ENCODE results near the gene VPS33A. TPM values are rescaled to one million over a fixed set of nuclear protein-coding genes. Genes with fewer than 3 reads are reported as not detected.
"Not testable (repeated sequence)": the region's sequence is repeated elsewhere in the genome, so short reads cannot be mapped to it uniquely, and the experiment has no call there.

The VPS33A gene
- total RNA-seq = 10.7 TPM

DNA sequence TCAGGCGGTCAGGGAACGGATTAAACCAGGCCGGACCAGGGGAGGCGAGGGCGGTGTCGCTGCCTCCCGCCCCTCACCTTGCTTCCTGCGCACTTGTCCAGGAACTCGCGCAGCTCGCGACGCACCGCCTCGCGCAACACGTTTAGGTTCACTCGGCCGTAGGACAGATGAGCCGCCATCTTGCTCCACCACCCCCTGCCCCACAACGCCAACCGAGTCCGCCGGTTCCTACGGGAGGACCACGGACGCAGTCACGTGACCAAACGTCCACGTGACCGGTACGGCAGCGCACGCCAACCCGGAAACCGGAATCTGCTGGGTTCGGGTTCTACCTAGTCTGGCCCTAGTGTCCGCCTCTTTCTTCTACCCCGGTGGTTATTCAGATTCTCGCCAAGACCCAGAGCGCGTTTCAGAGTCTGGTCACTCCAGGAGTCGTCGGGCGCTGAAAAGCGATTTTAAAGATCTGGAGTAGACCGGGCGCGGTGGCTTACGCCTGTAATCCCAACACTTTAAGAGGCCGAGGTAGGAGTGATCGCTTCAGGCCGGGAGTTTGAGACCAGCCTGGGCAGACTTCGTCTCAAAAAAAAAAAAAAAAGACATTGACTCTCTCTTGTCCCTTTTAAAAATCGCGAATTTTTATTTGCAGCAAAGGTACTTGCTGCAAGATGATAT is at the start of gene VPS33A:
Gene VPS33A (minus strand): TSS at position 265 of the 672 bp plus-strand sequence. CDS start 86 bp downstream, at position 179.
- ATAC-seq = peak; percentile 93

DNA sequence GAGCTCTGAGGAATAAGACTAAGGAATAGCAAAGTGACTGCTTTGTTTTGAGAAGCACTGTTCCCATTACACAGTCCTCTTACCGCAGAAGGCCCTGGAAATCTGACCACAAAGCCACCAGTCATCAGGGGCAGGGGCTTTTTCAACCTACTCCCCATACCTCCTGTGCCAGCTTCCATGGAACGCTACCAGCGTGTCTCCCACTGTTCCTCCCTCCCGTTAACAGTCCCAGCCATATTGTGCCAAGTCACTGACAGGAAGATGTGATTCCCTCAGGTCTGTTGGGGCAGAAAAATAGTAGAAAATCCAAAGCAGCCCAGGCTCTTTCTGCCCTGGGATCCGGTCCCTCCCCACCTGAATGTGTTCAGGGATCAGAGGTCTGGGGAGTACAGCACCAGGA is 46.6 kb upstream of the VPS33A start:
- ATAC-seq = no peak

GRCh38 chr12:122311696-122312095 is 45.4 kb upstream of the VPS33A start:
- no peak for ATAC-seq

- ATAC-seq = no peak
These were observed 44.5 kb upstream of the VPS33A start for GRCh38 chr12:122310626-122311333.

- no peak for ATAC-seq
These were observed 43.3 kb upstream of the VPS33A start for GRCh38 chr12:122309564-122310121.

- ATAC-seq = no peak
These were observed 42.5 kb upstream of the VPS33A start for GRCh38 chr12:122308811-122309210.

DNA sequence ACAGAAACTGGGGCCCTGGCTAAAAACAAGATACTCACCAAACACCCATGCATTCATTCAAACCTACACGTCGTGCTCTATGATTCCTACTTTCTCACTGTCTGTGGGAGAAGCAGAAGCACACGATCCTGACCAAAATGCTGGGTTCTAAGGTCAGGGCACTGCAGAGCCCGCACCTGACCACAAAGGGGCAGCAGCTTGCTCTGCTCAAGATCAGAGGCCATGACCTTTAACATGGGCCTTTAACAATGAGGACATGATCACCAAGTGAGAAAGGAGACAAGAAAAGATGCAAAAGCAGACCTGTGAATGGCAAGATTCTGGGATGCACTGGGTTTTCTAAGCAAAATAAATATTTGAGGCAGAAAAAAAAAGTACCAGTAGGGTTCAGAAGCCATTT is 40.1 kb upstream of the VPS33A start:
- no peak for ATAC-seq

GRCh38 chr12:122304924-122305323 is 38.6 kb upstream of the VPS33A start:
- ATAC-seq = no peak

DNA sequence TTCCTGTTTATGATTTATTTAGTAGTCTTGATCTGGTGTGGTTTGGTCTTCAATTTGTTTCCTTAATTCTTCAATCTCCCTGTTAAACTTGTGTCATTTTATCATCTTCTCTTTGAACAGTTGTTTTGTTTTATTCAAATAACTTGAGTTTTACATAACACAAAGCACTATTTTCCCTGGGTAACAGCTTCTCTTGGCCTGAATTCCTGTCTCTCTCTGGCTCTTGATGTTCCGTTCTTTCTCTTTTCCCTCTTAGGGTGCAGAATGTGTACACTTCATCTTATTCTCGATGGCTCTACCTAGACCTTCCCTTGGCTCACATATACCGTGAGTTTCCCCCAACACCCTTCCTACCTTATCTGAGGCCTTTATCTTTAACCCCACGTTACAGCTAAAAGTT is 36.8 kb upstream of the VPS33A start:
- ATAC-seq = no peak

DNA sequence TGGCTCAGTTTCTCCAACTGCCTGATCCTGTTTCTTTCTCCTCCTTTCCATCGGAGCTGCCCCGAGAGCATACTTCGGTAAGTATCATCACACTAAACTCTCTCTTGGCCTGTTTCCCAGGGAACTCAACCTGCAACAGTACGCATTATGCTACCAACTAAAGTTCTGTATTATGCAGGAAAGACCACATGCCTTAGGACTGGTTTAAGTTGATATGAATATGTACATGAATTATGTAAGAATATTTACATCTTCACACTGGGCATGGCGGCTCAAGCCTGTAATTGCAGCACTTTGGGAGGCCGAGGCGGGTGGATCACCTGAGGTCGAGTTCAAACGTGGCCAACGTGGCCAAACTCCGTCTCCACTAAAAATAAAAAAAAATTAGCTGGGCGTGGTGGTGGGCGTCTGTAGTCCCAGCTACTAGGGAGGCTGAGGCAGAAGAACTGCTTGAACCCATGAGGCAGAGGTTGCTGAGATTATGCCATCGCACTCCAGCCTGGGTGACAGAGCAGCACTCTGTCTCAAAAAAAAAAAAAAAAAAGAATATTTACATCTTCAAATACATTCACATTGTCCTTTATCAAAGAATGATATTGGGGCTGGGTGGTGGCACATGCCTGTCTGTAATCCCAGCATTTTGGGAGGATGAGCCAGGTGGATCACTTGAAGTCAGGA is 31.9 kb upstream of the VPS33A start:
- no peak for ATAC-seq

DNA sequence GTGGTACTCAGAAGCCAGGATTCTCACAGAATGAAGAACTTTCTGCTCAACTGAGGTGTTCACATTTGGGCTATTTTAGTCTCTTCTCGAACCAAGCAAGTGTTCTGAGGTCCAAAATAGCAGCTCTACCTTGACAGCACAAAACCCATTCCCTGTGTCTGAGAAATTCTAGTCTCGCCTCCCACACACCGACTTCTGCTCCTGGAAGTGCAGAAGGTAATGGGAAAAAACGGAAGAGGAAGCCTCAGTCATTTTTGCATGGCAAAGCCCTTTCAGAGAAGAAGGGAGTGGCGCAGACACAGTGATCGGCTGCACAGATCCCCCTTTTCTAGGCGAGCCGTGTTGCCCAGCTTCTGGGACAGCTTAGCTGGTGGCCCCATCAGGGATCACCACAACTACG is 31.2 kb upstream of the VPS33A start:
- ATAC-seq = no peak

DNA sequence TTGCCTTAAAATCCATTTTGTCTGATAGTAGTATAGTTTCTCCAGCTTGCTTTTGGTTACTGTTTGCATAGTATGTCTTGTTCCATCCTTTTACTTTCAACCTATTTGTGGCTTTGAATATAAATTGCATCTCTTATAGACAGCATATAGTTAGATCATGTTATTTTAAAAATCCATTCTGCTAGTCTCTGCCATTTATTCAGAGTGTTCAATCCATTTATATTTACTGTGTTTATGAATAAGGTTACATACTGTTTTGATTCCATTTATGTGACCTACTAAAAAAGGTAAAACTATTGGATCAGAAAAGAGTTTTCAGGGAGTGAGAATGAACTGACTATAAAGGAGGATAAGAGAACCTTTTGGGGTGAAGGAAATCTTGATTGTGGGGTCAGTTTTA is 29.6 kb upstream of the VPS33A start:
- ATAC-seq = no peak

DNA sequence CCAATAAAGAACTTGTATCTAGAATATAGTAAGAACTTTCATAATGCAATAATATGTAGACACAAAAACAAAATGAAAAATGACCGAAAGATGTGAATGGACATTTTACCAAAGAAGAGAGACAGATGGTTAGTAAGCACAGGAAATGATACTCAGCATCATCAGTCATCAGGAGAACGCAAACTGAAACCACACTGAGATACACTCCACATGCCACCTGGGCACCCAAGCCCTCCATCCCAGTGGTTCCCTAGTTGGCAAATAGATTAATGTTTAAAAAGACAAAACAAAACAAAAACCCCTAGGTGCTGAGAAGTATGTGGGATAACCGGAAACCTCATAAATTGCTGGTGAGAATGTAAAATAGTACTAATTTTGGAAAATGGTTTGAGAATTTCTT is 26.8 kb upstream of the VPS33A start:
- ATAC-seq = no peak

- ATAC-seq = no peak
These were observed 25.1 kb upstream of the VPS33A start for GRCh38 chr12:122291431-122291830.

DNA sequence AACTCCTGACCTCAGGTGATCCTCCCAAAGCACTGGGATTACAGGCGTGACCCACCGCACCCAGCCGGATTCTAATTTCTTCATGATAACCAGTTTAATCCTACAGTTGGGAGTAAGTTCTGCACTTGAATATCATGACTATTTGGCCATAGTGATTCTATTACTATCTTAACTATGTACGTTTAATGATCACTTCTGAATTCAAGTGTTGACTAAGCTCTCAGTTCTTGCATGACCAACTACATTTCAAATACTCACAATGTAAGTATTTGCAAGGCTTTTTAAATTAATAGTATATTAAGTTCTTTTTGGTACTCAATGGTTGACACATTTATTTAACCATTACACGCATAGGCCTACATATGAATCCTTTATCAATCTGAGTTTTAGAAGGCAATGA is 17.4 kb upstream of the VPS33A start:
- no peak for ATAC-seq

- peak; percentile 59 for ATAC-seq
These were observed 15.8 kb upstream of the VPS33A start for GRCh38 chr12:122282061-122282460.

DNA sequence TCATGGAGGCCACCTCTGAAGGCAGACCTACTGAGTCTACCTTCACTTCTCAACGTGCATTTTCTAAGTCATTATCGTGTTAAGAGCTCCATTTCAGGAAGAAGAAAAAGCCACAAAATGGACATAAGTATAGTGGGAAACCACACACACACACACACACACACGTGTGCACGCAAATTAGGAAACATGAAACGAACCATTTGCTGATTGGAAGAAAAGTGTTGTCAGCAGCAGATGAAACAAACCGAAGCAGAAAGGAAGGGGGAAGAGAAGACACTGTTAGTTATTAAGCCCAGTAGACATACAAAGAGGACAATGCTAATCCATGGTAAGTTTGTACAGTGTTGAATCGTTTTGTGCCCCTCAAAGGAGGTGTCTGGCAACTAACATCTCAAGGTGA is 9.9 kb upstream of the VPS33A start:
- no peak for ATAC-seq

- ATAC-seq = no peak
These were observed 9.2 kb upstream of the VPS33A start for GRCh38 chr12:122275459-122275858.

DNA sequence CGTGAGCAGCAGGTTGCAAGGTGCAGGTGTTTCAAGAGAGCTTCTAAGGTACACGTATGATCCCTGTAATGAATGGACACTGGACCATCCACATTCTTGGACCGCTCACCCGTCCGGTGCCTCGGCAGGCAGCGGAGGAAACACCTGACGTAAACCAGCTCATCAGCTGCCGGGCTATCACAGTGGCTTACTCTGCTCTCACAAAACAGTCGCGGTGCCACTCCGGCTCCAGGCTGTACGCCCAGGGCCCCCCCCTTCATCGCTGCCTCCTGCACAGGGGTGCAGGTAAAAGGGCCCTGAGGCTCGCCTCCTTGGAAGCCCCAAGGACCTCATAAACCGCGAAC is 436 bp downstream of the VPS33A start:
- peak; percentile 77 for ATAC-seq

GRCh38 chr12:122265476-122265875 is 818 bp downstream of the VPS33A start:
- no peak for ATAC-seq

DNA sequence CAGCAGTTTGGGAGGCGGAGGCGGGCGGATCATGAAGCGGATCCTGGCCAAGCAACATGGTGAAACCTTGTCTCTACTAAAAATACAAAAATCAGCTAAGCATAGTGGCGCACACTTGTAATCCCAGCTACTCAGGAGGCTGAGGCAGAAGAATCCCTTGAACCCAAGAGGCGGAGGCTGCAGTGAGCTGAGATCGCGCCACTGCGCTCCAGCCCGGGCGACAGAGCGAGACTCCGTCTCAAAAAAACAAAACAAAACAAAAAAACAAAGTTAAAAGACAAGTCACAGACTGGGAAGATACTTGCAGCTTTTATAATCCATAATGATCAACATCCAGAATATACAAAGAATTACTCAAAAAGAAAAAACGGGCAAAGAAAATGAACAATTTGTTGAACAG is 5.6 kb downstream of the VPS33A start:
- ATAC-seq = not testable (repeated sequence)

GRCh38 chr12:122258939-122259338 is 7.4 kb downstream of the VPS33A start:
- ATAC-seq = not testable (repeated sequence)

DNA sequence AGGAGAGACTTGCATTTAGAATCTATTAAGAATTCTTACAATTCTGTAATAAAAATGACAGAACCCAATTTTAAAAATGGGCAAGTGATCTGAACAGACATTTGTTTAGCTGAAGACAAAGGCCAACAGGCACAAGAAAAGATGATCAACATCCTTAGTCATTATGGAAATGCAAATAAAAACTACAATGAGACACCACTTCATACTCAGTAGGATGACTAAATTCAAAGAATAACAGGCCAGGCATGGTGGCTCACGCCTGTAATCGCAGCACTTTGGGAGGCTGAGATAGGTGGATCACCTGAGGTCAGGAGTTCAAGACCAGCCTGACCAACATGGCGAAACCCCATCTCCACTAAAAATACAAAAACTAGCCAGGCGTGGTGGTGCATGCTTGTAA is 7.8 kb downstream of the VPS33A start:
- not testable (repeated sequence) for ATAC-seq

GRCh38 chr12:122250536-122250935 is 15.8 kb downstream of the VPS33A start:
- no peak for ATAC-seq
